Calu3 (cell line): ENCODE measurements around the gene LYAR. TPM values are rescaled to one million over a fixed set of nuclear protein-coding genes. Genes with fewer than 3 reads are reported as not detected.

ENCODE experiments used
- Bru-seq: library from RNA; stranded (reverse); fragments of 400-500 nt; gene quantifications from one replicate; lab custom pipeline; 2021; lab: Mats Ljungman, UMichigan
- BruChase-seq, 2 experiments: library from RNA; stranded (reverse); fragments of 400-500 nt; gene quantifications; one replicate each; lab custom pipeline; 2021; lab: Mats Ljungman, UMichigan
- BruUV-seq: library from RNA; stranded (reverse); fragments of 400-500 nt; replicated peaks from 2 replicates; lab custom pipeline; 2021; lab: Mats Ljungman, UMichigan
- CTCF ChIA-PET: fragments of 300-600 bp; sonication (Branson Sonifier 250); formaldehyde crosslinking; loops from one replicate; lab custom pipeline; 2022; ENCODE audit warnings: antibody characterized with exemption; lab: Charles Lee
- DNase-seq: peaks from one replicate; pipeline ENCODE4 v3.0.0; 2022
- H3K27ac Mint-ChIP-seq: one replicate; pipeline ENCODE4 v1.8.0; 2022; ENCODE audit warnings: mixed read lengths; ENCODE audit not compliant: unreplicated experiment
- H3K27me3 Mint-ChIP-seq: one replicate; pipeline ENCODE4 v1.8.0; 2022; ENCODE audit warnings: mixed read lengths; ENCODE audit not compliant: unreplicated experiment
- H3K36me3 Mint-ChIP-seq: one replicate; pipeline ENCODE4 v1.8.0; 2022; ENCODE audit warnings: mild to moderate bottlenecking, moderate library complexity, mixed read lengths; ENCODE audit not compliant: insufficient read depth, unreplicated experiment
- H3K4me1 Mint-ChIP-seq: one replicate; pipeline ENCODE4 v1.8.0; 2022; ENCODE audit warnings: mild to moderate bottlenecking, low read depth, mixed read lengths; ENCODE audit not compliant: unreplicated experiment
- H3K4me3 Mint-ChIP-seq: one replicate; pipeline ENCODE4 v1.8.0; 2022; ENCODE audit warnings: mild to moderate bottlenecking, low read depth, moderate library complexity, mixed read lengths; ENCODE audit not compliant: unreplicated experiment
- H3K9me3 Mint-ChIP-seq: one replicate; pipeline ENCODE4 v1.8.0; 2022; ENCODE audit warnings: low read depth, mixed read lengths; ENCODE audit not compliant: unreplicated experiment
- intact Hi-C: fragments of 100-400 bp; cut with micrococcal nuclease; formaldehyde crosslinking; loops from one replicate; pipeline ENCODE4 v1.10.0; 2022; ENCODE audit not compliant: unreplicated experiment
- long read RNA-seq: library from polyadenylated mRNA; stranded (forward); transcript quantifications from one replicate; pipeline ENCODE4 v2.0.0, GENCODE V29; 2022
- total RNA-seq: library from RNA; stranded (reverse); gene quantifications from 2 replicates; pipeline ENCODE4 v1.2.3, GENCODE V29; 2022
- TF ChIP-seq, protein P1 (sequence below): fragments of 200-600 bp; IDR thresholded peaks from one replicate; pipeline ENCODE4 v1.8.0; 2022; ENCODE audit warnings: antibody characterized with exemption; ENCODE audit not compliant: unreplicated experiment

Gene LYAR, protein sequence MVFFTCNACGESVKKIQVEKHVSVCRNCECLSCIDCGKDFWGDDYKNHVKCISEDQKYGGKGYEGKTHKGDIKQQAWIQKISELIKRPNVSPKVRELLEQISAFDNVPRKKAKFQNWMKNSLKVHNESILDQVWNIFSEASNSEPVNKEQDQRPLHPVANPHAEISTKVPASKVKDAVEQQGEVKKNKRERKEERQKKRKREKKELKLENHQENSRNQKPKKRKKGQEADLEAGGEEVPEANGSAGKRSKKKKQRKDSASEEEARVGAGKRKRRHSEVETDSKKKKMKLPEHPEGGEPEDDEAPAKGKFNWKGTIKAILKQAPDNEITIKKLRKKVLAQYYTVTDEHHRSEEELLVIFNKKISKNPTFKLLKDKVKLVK
- total RNA-seq (19.1 and 19.8 TPM in 2 replicates), Bru-seq, nascent RNA (percentile 74 among the genes with signal in this experiment), BruChase-seq, experiment 1, labeled RNA remaining after a 6-hour chase (percentile 77 among the genes with signal in this experiment), BruChase-seq, experiment 2, labeled RNA remaining after a 2-hour chase (percentile 69 among the genes with signal in this experiment)
- long read RNA-seq, transcript LYAR-201 (10 exons, 1,569 nt), result major isoform, 39 of 43 reads
- long read RNA-seq, partial matches to known transcripts, result 1 of 43 reads
- long read RNA-seq, other reads (novel, unspliced or antisense), result 2 of 43 reads

DNA sequence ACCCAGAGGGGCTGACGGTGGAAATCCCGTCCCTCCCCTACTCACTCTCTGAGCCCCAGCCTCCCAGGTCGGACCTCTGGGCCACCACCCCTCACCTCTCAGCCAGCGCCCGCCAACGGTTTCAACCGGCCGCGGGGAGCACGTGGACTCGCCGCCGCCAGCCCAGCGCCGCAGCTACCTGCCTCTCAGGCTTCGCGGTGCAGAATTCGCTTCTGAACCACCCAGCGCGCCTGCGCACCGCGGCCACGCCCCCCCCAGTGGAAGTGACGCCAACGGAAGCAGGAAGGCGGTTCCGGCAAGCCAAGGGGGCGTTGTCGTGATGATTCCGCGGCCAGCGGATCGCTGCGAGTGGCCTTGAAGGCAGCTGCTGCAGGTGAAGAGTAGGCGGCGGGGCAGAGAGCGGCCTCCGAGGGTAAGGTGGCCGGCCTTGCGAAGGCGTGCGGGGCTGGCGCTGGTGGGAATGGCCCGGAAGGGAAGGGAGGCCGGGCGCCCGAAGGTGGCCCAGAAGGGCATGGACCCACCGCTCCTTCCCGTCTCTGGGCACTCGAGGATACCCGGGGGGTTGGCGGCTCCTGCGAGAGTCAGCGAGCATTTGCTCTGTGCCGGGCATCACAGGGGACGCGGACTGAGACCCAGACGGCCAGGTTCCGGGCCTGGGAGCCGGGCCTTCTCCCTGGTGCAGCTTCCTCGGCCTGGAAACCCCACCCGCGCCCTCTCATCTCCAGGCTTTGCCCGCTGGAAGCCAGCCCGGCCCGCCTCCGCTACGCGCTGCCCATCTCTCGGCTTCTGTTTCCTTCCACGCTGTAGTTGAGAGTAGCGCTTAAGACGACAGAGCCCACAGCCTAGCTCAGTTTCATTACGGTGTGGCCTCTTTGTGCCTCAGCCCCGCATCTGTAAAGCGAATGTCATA, at the start of gene LYAR, which contains the start of gene ZBTB49:
LYAR (minus strand) TSS at position 214 of the 910 bp plus-strand sequence. CDS start 6,412 bp downstream, outside the sequence.
ZBTB49 (plus strand) TSS at position 311 of the 910 bp plus-strand sequence. CDS start 9,695 bp downstream, outside the sequence.
- BruUV-seq, result no TSS peak
- Mint-ChIP-seq H3K36me3 (peaks cover 27% of the 10 kb centered on the region), H3K4me1 (peaks cover 15% of the 10 kb centered on the region), H3K27me3 (no peaks in the 10 kb centered on the region), H3K4me3 (peak within 1 kb of the TSS; percentile 98), H3K27ac (peak within 1 kb of the TSS; percentile 58), H3K9me3 (no peaks in the 10 kb centered on the region)
- CTCF ChIA-PET, result no interaction called here
- DNase-seq, result peak; percentile 94
- intact Hi-C loops, result no loop called here
- TF ChIP-seq, protein P1, sequence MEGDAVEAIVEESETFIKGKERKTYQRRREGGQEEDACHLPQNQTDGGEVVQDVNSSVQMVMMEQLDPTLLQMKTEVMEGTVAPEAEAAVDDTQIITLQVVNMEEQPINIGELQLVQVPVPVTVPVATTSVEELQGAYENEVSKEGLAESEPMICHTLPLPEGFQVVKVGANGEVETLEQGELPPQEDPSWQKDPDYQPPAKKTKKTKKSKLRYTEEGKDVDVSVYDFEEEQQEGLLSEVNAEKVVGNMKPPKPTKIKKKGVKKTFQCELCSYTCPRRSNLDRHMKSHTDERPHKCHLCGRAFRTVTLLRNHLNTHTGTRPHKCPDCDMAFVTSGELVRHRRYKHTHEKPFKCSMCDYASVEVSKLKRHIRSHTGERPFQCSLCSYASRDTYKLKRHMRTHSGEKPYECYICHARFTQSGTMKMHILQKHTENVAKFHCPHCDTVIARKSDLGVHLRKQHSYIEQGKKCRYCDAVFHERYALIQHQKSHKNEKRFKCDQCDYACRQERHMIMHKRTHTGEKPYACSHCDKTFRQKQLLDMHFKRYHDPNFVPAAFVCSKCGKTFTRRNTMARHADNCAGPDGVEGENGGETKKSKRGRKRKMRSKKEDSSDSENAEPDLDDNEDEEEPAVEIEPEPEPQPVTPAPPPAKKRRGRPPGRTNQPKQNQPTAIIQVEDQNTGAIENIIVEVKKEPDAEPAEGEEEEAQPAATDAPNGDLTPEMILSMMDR, result no peak

GRCh38 chr4:4339504-4340085, 49.6 kb upstream of the LYAR start:
- BruUV-seq, result no TSS peak
- no peak for DNase-seq
- no peak overlapping the region for H3K4me3 Mint-ChIP-seq
- CTCF ChIA-PET, result no interaction called here
- H3K4me1 Mint-ChIP-seq, result peaks cover 5% of the 10 kb centered on the region
- H3K27me3 Mint-ChIP-seq, result peaks cover 57% of the 10 kb centered on the region
- no peak overlapping the region for H3K27ac Mint-ChIP-seq
- TF ChIP-seq, protein P1, result no peak
- intact Hi-C loops, result no loop called here
- H3K36me3 Mint-ChIP-seq, result no peaks in the 10 kb centered on the region
- no peaks in the 10 kb centered on the region for H3K9me3 Mint-ChIP-seq

DNA sequence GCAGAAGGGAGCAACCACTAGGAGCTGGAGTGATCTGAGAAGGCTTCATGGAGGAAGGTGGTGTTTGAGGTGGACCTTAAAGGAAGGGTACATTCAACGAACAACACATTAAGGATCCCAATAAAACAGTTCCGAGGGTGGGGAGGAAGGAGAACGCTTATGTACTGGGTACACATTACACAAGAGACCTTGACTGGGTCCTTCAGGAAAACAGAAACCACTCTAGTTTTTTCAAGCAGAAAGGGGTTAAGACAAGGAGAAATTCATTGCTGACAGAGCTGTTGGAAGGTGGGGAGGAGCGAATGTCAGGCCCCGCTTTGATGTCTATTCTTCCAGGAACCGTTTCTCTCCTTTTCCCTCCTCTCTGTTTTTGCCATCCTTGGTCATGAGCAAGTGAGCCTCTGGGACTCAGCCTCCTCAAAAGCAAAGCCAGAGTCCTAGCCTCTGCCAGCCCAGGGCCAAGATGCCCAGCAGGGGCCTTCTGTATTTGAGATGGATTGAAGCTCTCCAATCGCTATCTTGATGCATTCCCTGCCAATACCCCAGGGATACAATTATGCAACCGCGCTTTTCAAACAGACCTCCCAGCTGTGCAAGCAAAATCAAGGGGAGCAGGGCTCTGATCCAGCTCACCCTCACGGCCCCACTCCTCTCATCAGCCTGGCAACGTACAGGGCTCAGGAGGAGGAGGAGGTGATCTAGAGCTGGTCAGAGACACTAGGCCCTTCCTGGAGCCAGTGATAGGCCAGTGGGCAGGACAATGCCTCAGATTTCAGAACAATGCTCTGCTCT, 48.5 kb upstream of the LYAR start:
- no peak for DNase-seq
- intact Hi-C loops, result no loop called here
- CTCF ChIA-PET, result no interaction called here
- Mint-ChIP-seq H3K4me3 (no peak overlapping the region), H3K9me3 (no peaks in the 10 kb centered on the region), H3K27me3 (peaks cover 53% of the 10 kb centered on the region), H3K27ac (no peak overlapping the region), H3K36me3 (no peaks in the 10 kb centered on the region), H3K4me1 (peaks cover 8% of the 10 kb centered on the region)
- TF ChIP-seq, protein P1, result no peak
- no TSS peak for BruUV-seq
